ENCODE measurements around the gene MOV10. TPM values are rescaled to one million over a fixed set of nuclear protein-coding genes. Genes with fewer than 3 reads are reported as not detected.
"Not testable (repeated sequence)": the region's sequence is repeated elsewhere in the genome, so short reads cannot be mapped to it uniquely, and the experiment has no call there.

The MOV10 gene
- total RNA-seq, 1 donor from 2014 or later: 85.1 TPM

- Mint-ChIP-seq H3K27me3 (ENCODE audit: unreplicated experiment) (no peaks in the 10 kb centered on the region), H3K36me3 (ENCODE audit: unreplicated experiment) (no peaks in the 10 kb centered on the region), H3K4me3 (ENCODE audit: unreplicated experiment) (no peak overlapping the region), H3K4me1 (ENCODE audit: unreplicated experiment) (peaks cover 48% of the 10 kb centered on the region), H3K27ac (ENCODE audit: unreplicated experiment) (peak overlapping the region; percentile 87), H3K9me3 (ENCODE audit: unreplicated experiment) (no peaks in the 10 kb centered on the region)
- no peak for TF ChIP-seq CTCF (IDR thresholded peaks at IDR 0.05)
- no peak for DNase-seq (ENCODE audit: extremely low spot score, unreplicated experiment)
Observed at GRCh38 chr1:112637254-112638109, 37.0 kb upstream of the MOV10 start.

GRCh38 chr1:112638110-112638428 lies 36.4 kb upstream of the MOV10 start:
- no peaks in the 10 kb centered on the region for H3K9me3 Mint-ChIP-seq (ENCODE audit: unreplicated experiment)
- TF ChIP-seq CTCF (IDR thresholded peaks at IDR 0.05): no peak
- H3K4me1 Mint-ChIP-seq (ENCODE audit: unreplicated experiment): peaks cover 45% of the 10 kb centered on the region
- no peaks in the 10 kb centered on the region for H3K27me3 Mint-ChIP-seq (ENCODE audit: unreplicated experiment)
- no peak overlapping the region for H3K4me3 Mint-ChIP-seq (ENCODE audit: unreplicated experiment)
- H3K36me3 Mint-ChIP-seq (ENCODE audit: unreplicated experiment): no peaks in the 10 kb centered on the region
- H3K27ac Mint-ChIP-seq (ENCODE audit: unreplicated experiment): peak overlapping the region; percentile 87
- no peak for DNase-seq (ENCODE audit: extremely low spot score, unreplicated experiment)

GRCh38 chr1:112640437-112640836 lies 34.0 kb upstream of the MOV10 start:
- H3K4me3 Mint-ChIP-seq (ENCODE audit: unreplicated experiment); H3K27ac Mint-ChIP-seq (ENCODE audit: unreplicated experiment); H3K36me3 Mint-ChIP-seq (ENCODE audit: unreplicated experiment); H3K9me3 Mint-ChIP-seq (ENCODE audit: unreplicated experiment); H3K27me3 Mint-ChIP-seq (ENCODE audit: unreplicated experiment); DNase-seq (ENCODE audit: extremely low spot score, unreplicated experiment): not testable (repeated sequence)
- H3K4me1 Mint-ChIP-seq (ENCODE audit: unreplicated experiment): peaks cover 27% of the 10 kb centered on the region

- Mint-ChIP-seq H3K27me3 (ENCODE audit: unreplicated experiment) (no peaks in the 10 kb centered on the region), H3K4me1 (ENCODE audit: unreplicated experiment) (peaks cover 11% of the 10 kb centered on the region), H3K9me3 (ENCODE audit: unreplicated experiment) (no peaks in the 10 kb centered on the region), H3K27ac (ENCODE audit: unreplicated experiment) (no peak overlapping the region), H3K36me3 (ENCODE audit: unreplicated experiment) (peaks cover 15% of the 10 kb centered on the region), H3K4me3 (ENCODE audit: unreplicated experiment) (no peak overlapping the region)
- no peak for DNase-seq (ENCODE audit: extremely low spot score, unreplicated experiment)
- no peak for TF ChIP-seq CTCF (IDR thresholded peaks at IDR 0.05)
Observed at GRCh38 chr1:112643080-112643479, 31.4 kb upstream of the MOV10 start.

- DNase-seq (ENCODE audit: extremely low spot score, unreplicated experiment): no peak
- Mint-ChIP-seq H3K27me3 (ENCODE audit: unreplicated experiment) (no peaks in the 10 kb centered on the region), H3K36me3 (ENCODE audit: unreplicated experiment) (peaks cover 38% of the 10 kb centered on the region), H3K4me3 (ENCODE audit: unreplicated experiment) (no peak overlapping the region), H3K4me1 (ENCODE audit: unreplicated experiment) (peaks cover 7% of the 10 kb centered on the region), H3K9me3 (ENCODE audit: unreplicated experiment) (no peaks in the 10 kb centered on the region), H3K27ac (ENCODE audit: unreplicated experiment) (no peak overlapping the region)
- TF ChIP-seq CTCF (IDR thresholded peaks at IDR 0.05): no peak
Observed at GRCh38 chr1:112646225-112646624, 28.2 kb upstream of the MOV10 start.

Measured in osteocyte (in vitro differentiated cells).